ENCODE data around the gene RREB1.

Gene RREB1

DNA sequence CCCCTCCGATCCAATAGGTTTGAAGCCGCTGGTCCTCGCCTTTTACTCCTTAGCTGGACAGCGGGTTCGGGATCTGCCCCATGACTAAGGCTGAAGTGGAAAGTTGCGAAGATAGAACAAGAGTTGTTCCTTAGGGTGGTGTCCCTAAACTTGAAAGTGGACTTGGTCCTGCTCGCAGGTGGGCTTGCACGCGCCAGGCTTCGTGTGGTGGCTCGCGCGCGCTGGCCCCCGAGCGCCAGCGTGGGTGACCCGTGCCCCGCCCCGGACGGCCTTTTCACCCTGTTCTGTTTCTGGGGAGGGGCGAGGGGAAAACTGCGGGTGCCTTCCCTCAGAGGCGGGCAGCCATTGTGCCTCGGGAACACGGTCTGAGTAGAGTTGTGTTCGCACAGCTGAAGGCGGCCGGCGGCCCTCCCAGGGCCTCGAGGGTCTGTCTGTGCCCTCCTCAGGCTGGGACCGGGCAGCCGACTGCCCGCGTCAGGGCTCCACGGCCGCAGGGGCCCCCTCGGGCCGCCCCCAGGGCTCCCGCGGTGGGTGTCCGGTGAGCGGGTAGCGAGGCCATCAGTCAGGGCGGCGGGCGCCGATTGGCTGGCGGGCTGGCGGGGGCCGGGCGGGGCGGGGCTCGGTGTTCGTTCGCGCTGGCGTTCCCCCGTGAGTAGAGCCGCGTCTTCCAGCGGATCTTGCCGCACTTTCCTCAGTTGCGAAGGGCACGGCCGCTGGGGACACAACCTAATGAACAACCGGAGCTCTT, 33.0 kb downstream of the RREB1 start:
- TF ChIP-seq Cebpa-rat (IDR thresholded peaks at IDR 0.05), result no peak
- peaks cover 58 to 99% (median 92%) of the 10 kb centered on the region in 11 experiments; a peak in 21 of 22 replicates for H4K20me1 ChIP-seq
- H3K27ac ChIP-seq, result peak overlapping the region; percentile 81 to 92 (median 88)
- peaks cover 0 to 20% (median 0%) of the 10 kb centered on the region in 11 experiments; a peak in 8 of 22 replicates for H3K36me3 ChIP-seq
- H3K9me3 ChIP-seq (replicated peaks in 1 of 11), result no peaks in the 10 kb centered on the region
- peak overlapping the region; percentile 60 to 75 (median 68) for H3K4me3 ChIP-seq
- peak overlapping the region; percentile 88 to 99 (median 96) for H3K4me2 ChIP-seq
- peaks cover 80 to 93% (median 90%) of the 10 kb centered on the region in 10 experiments for H3K4me1 ChIP-seq
- H3K9ac ChIP-seq, result peak overlapping the region; percentile 81 to 90 (median 88)
- H3K27me3 ChIP-seq, result no peaks in the 10 kb centered on the region

DNA sequence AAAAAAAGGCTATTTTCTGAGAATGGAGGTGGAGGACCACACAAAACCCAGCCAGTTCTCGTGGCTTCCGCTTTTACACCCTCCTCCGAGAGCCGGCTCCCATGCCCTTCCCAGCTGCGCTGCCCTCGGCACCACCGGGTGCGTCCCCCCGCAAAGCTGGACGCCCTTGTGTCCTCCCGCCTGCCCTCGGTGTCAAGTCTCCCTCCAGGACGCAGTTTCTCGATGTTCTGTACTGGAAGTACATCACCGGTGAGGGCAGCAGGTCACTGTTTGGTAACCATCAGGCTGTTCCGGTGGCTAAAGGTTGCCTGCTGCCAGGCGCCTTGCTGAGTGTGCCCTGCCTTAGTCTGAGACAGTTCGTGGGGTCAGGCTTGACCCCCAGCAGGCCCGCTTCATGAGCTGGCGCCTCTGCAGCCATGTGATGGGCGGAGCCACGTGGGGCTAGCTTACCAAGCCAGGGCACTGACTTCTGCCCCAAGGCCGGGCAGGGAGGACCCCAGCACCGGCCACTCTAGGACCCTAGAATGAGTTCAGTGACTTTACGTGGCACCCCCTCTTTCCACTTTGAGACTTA, 34.6 kb downstream of the RREB1 start:
- no peaks in the 10 kb centered on the region for H3K9me3 ChIP-seq (replicated peaks in 1 of 11)
- H3K4me1 ChIP-seq, result peaks cover 80 to 93% (median 90%) of the 10 kb centered on the region in 10 experiments
- peaks cover 64 to 99% (median 93%) of the 10 kb centered on the region in 11 experiments; a peak in 21 of 22 replicates for H4K20me1 ChIP-seq
- H3K36me3 ChIP-seq, result peaks cover 0 to 19% (median 0%) of the 10 kb centered on the region in 11 experiments; a peak in 8 of 22 replicates
- H3K4me3 ChIP-seq, result no peak overlapping the region
- H3K4me2 ChIP-seq, result peak overlapping the region in 7 of 11 experiments; percentile 91 to 99 (median 96); a peak in 14 of 22 replicates
- no peak overlapping the region; a peak in 1 of 22 replicates for H3K9ac ChIP-seq
- peak overlapping the region in 2 of 11 experiments; percentile 90 to 92; a peak in 2 of 22 replicates for H3K27ac ChIP-seq
- no peak for TF ChIP-seq Cebpa-rat (IDR thresholded peaks at IDR 0.05)
- no peaks in the 10 kb centered on the region for H3K27me3 ChIP-seq

DNA sequence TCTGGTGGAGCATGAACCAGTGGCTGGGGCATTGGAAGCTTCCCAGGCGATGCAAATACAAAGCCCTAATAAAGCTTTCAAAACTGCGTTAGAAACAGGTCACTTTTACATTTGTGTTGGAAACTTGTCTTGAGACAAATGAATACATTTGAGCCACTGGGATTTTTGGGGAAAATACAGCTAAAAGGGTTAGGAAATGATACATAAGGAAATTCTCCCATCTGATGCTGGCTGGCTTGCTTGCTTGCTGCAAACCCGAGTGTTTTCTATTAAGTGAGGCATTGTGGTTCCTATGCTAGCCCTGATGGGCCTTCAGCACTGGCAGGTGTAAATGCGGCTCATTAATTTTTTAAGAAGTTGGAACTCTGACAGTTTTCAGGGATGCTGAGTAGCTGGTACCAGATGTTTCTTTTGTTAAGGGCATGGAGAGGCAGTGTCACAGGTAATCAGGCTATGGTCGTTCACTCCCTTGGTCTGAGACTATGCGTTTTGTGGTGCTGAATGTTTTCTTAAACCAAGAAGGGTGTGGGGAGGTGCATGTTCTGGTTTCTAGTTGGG, 35.2 kb downstream of the RREB1 start:
- H3K4me2 ChIP-seq, result peak overlapping the region in 8 of 11 experiments; percentile 0 to 96 (median 51); a peak in 5 of 22 replicates
- no peak overlapping the region for H3K9ac ChIP-seq
- H3K36me3 ChIP-seq, result peaks cover 0 to 19% (median 0%) of the 10 kb centered on the region in 11 experiments; a peak in 8 of 22 replicates
- peaks cover 64 to 99% (median 96%) of the 10 kb centered on the region in 11 experiments; a peak in 21 of 22 replicates for H4K20me1 ChIP-seq
- H3K9me3 ChIP-seq (replicated peaks in 1 of 11), result no peaks in the 10 kb centered on the region
- peaks cover 80 to 93% (median 90%) of the 10 kb centered on the region in 10 experiments for H3K4me1 ChIP-seq
- 0 out of 22 replicates have a peak overlapping the region, but pooled peaks of 1 of the 11 experiments have one; percentile 90 for H3K27ac ChIP-seq
- no peak for TF ChIP-seq Cebpa-rat (IDR thresholded peaks at IDR 0.05)
- no peaks in the 10 kb centered on the region for H3K27me3 ChIP-seq
- H3K4me3 ChIP-seq, result no peak overlapping the region

DNA sequence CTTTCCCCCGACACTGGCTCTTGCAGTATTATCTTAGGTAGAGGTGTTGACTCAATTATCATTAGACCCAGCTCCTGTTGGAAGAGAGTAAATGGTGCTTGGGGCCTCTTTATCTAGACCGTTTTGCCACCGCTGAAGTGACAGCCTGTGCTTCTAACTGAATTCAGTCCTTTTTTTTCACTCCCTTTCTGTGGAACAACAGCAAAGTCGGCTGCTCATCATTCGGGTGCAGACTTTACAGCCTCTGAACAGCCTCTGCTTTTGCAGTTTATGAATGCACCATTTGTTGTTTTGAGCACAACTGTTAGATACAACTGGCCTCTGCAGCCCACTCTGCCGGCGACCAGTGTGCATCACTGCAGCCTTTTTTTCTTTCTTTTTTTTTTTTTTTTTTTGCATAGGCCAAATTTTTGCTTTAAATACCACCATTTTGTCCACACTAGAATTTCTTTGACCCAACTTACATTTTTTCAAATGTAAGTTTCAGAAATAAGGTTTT, 35.8 kb downstream of the RREB1 start:
- Histone ChIP-seq H4K20me1 (peaks cover 64 to 99% (median 96%) of the 10 kb centered on the region in 11 experiments; a peak in 21 of 22 replicates), H3K9ac (no peak overlapping the region), H3K4me3 (no peak overlapping the region), H3K4me2 (peak overlapping the region in 7 of 11 experiments; percentile 0 to 96 (median 19); a peak in 6 of 22 replicates), H3K27me3 (no peaks in the 10 kb centered on the region), H3K27ac (no peak overlapping the region), H3K4me1 (peaks cover 80 to 93% (median 90%) of the 10 kb centered on the region in 10 experiments), H3K9me3 (replicated peaks in 1 of 11) (no peaks in the 10 kb centered on the region), H3K36me3 (peaks cover 0 to 19% (median 0%) of the 10 kb centered on the region in 11 experiments; a peak in 9 of 22 replicates)
- TF ChIP-seq Cebpa-rat (IDR thresholded peaks at IDR 0.05), result no peak

DNA sequence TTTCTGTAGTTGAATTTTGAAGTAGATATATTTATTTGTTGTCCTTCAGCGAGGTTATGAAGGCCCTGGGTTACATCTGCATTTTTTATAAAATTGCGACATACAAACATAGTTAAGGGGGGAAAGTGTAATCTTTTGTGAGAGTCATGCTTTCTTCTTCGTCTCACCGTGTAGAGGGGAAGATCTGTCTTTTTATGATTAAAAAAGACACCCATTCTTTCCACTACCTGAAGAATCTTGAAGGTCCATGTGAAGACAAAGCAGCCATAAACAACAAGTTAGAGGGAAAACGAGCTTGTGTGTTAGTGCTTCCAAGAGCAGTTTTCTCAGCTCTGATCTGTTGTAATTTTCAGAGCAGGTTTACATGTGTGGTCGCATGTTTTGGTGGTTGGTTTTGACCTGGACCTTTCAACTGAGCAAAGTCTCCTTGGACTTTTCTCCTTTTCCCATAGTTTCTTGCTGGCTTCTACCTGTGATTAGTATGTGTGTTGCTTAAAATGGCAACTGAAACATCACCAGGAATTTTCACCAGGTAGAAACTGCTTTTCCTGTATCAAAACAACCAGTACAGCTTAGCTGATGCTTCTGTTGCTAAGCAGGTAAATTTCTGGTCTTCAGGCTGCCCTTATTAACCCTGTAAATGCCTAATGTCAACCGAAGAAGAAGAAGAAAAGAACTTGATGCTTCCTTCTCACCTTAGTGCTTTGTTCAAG, 37.3 kb downstream of the RREB1 start:
- Histone ChIP-seq H3K9ac (peak overlapping the region; percentile 40 to 72 (median 67); a peak in 17 of 22 replicates), H3K27ac (peak overlapping the region in 10 of 11 experiments; percentile 51 to 78 (median 69); a peak in 21 of 22 replicates), H3K36me3 (peaks cover 0 to 19% (median 0%) of the 10 kb centered on the region in 11 experiments; a peak in 9 of 22 replicates), H3K9me3 (replicated peaks in 1 of 11) (no peaks in the 10 kb centered on the region), H3K4me3 (0 out of 20 replicates have a peak overlapping the region, but pooled peaks of 2 of the 10 experiments have one; percentile 38 to 59), H4K20me1 (peaks cover 59 to 99% (median 94%) of the 10 kb centered on the region in 11 experiments; a peak in 21 of 22 replicates), H3K4me1 (peaks cover 74 to 97% (median 84%) of the 10 kb centered on the region in 10 experiments), H3K4me2 (peak overlapping the region; percentile 79 to 93 (median 90)), H3K27me3 (no peaks in the 10 kb centered on the region)
- peak in 5 of 11 experiments; percentile 56 to 72 (median 66); a peak in 8 of 22 replicates for TF ChIP-seq Cebpa-rat (IDR thresholded peaks at IDR 0.05)

DNA sequence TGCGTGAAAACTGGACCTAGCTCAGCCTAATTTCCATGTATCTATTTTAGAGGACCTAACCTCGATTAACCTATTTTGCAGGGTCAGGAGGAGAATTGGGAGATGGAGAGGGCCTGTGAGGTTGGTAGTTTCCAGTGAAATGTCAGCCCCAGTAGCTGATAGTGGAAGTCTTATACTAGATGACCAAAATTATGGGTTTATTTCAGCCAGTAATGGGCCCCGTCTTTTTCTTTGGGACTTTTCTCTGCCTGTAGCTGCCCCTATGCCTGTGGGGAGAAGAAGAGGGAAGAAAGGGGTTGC, 37.8 kb downstream of the RREB1 start:
- H3K27ac ChIP-seq, result peak overlapping the region; percentile 2 to 78 (median 69); a peak in 21 of 22 replicates
- H3K4me3 ChIP-seq, result peak overlapping the region in 9 of 10 experiments; percentile 19 to 59 (median 31); a peak in 12 of 20 replicates
- peaks cover 62 to 99% (median 94%) of the 10 kb centered on the region in 11 experiments; a peak in 21 of 22 replicates for H4K20me1 ChIP-seq
- peak overlapping the region; percentile 40 to 72 (median 67); a peak in 21 of 22 replicates for H3K9ac ChIP-seq
- H3K36me3 ChIP-seq, result peaks cover 0 to 20% (median 0%) of the 10 kb centered on the region in 11 experiments; a peak in 9 of 22 replicates
- H3K27me3 ChIP-seq, result no peaks in the 10 kb centered on the region
- no peak for TF ChIP-seq Cebpa-rat (IDR thresholded peaks at IDR 0.05)
- H3K4me2 ChIP-seq, result peak overlapping the region; percentile 79 to 93 (median 90)
- peaks cover 72 to 97% (median 84%) of the 10 kb centered on the region in 10 experiments for H3K4me1 ChIP-seq
- H3K9me3 ChIP-seq (replicated peaks in 1 of 11), result no peaks in the 10 kb centered on the region

DNA sequence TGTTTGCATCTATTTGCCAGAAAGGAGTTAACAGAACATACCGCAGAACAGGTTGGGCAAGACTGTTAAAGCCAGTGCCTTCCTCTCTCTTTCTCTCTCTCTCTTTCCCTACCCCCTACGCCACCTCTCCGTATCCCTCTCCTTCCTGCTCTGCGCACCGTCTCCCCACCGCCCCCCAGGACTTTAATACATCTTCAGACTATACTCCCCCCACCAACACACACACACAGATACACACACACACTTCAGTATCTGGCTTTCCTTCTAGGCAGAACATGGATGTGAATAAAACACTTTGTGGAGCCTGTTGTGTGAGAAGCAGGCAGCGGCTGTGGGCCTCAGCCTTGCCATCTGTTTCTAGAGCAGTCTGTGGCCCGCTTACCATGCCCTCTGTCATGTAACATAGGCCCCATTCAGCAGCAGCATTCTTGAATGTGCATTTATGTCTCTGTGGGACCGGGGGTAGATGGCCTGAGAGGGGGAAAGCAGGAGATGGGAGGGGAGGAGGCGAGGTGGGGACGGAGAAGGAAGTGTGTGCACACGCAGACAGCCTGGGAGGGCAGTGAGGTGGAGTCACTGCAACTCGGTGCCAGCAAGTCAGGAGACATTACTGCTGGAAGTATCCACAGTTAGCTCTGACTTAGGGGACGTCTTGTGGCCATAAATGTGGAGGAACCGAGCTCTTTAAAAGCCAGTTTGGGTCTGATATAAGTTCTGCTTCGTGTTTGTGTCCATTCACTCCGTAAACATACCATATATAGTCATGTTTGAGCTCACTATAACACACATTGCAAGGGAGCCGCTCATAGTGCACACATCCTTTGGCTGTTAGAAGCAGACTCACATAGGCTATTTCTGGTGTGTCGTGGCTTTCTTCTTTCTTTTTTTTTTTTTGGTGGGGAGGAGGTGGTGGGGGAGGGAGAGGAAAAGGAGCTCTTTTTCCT, 38.4 kb downstream of the RREB1 start:
- Histone ChIP-seq H4K20me1 (peaks cover 65 to 100% (median 97%) of the 10 kb centered on the region in 11 experiments; a peak in 21 of 22 replicates), H3K9me3 (replicated peaks in 1 of 11) (no peaks in the 10 kb centered on the region), H3K27ac (peak overlapping the region; percentile 2 to 78 (median 69); a peak in 21 of 22 replicates), H3K4me3 (peak overlapping the region; percentile 10 to 59 (median 29); a peak in 15 of 20 replicates), H3K4me1 (peaks cover 76 to 100% (median 87%) of the 10 kb centered on the region in 10 experiments), H3K4me2 (peak overlapping the region; percentile 79 to 93 (median 90)), H3K27me3 (no peaks in the 10 kb centered on the region), H3K36me3 (peaks cover 0 to 24% (median 0%) of the 10 kb centered on the region in 11 experiments; a peak in 9 of 22 replicates), H3K9ac (peak overlapping the region; percentile 40 to 72 (median 67); a peak in 21 of 22 replicates)
- no peak for TF ChIP-seq Cebpa-rat (IDR thresholded peaks at IDR 0.05)

Data from BLaER1 treated with 17β-estradiol and CSF1 and Interleukin-3, amounts not matched to agents 10 nM and 100 nM (cell line).